Midbrain (tissue), 1 donor: ENCODE results near the gene GPR25.

Experiments used
- DNase-seq: peaks from one replicate; lab custom pipeline; 2025; lab: John Stamatoyannopoulos, UW

The GPR25 gene

DNA sequence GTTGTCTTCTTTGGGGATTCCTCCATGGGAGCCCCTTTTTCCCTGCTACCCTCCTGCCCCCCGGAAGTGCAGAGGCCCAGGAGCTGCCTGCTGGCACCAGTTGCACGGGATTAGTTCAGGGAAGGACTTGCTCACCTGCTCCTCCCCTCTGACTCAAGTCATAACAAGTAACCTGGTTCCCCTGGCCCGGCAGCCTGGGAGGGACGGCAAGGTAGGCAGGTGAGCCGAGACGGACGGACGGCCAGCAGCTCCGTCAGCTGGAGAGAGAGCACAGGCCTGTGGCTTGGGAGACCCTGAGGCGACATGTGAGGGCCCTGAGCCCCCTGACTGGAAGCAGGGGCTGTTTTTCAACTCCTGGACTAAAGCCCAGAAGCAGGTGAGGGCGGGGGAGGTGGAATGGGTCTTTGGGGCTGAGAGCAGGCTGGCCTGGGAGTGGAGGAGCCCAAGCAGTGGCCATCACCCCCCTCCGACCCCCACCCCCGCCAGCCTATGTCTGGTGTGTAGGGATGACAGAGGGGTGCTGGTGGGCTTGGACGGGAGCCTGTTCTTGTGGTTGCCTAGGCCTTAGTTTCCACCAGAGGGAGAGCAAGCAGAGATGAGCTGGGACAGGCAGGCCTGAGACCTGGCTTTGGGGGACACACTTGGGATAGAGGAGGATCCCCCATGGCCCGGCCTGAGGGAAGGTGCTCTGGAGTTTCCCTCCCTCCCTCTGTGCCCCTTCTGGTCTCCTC is 22.1 kb downstream of the GPR25 start, which contains the start of gene INAVA:
Gene INAVA, plus strand, starts transcription at position 189 of the 731 bp plus-strand sequence. CDS start 3,501 bp downstream, outside the sequence.
- no peak for DNase-seq

DNA sequence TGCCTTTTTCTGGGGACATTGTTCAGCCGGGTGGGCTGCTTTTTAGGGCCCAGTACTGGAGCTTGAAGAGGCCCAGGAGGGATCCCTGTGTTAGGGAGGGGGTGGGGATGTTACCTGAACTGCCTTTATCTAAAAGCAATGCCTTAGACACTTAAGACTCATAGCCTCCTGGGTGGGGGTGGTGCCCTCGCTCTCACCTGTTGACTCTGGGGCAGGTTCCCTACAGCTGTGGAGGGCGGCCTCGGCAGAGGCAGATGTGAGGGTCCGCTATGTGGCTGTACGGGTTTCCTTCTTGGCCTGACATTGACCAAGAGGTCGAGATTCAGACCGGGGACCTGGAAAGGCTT is 22.6 kb downstream of the GPR25 start:
- no peak for DNase-seq

DNA sequence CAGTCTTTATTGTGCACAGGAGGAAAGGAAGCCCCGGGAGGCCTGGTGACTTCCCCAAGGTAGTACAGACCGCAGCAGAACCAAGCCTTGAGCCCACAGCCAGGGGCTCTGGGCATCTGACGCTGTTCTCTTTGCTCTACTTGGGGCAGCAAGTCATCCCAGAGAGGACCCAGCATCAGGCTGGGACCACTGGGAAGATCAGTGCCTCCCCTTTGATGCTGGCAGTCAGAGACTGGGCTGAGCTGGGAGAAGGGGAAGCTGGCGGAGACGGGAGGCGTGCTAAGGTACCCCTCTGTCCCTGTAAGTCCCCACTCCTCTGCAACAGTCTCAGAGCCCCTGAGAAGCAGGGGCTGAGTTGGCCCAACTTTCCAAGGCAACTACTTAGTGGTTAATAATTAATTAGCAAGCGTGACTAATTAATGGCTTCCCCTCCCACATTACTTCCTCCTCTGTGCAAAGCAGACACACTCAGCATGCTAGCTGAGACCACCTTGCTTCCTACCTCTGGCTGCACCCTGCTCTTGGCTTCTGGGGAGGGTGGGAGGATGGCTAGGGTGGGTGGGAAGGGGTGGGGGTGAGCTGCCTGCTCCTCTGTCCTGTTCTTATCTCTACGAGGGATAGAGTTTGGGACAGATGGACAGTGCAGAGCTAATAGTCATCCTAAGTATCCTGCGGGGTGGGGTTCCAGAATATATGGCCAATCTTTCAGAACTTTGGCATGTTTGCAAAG is 23.2 kb downstream of the GPR25 start:
- DNase-seq = no peak

DNA sequence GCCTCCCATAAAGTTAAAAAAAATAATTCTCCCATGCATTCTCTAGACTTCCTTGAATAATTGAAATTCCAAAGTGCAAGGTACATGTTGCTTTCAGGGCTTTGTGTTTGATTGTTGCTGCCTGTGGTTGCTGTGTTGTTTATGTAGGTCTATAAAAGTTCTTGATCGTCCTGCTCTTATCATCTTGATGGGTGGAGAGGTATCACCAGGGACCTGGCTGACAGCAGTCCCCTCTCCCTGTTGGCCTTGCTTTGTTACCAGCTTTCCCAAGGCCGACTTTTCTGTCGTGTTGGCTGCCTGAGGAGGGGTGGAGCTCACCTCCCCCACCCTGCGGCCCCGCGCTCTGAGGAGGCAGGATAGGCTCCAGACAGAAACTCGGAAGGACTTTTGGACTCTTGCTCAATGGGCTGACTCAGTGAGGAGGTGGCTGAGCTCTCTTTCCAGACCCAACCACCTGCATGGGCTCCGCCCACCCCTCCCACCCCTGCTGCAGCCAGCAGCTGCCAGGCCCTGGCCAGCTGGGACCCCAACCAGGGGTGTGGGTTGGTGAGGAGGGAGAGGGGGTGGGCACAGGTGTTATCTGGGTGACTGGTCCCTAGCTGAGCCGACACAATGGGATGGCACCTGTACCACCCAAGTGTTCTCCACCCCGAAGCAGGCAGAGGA is 23.9 kb downstream of the GPR25 start:
- no peak for DNase-seq

DNA sequence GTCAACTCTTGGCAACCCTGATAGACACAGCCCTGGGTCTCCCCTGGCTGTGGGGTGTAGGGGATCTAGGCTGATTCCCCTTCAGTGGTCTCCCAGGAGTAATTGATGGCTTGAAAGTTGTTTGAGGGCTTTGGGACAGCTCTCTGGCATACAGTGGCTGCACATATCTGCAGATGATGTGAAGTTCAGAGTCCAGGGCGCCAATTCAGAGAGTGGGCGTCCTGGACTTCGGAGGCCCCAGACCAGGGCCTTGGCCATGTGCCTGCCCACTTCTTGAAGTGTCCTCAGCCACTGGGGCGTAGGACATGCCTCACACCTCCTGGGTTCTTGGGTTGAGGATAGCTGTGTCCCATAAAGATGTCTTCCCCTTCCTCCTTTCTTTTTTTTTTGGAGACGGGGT is 24.5 kb downstream of the GPR25 start:
- no peak for DNase-seq

DNA sequence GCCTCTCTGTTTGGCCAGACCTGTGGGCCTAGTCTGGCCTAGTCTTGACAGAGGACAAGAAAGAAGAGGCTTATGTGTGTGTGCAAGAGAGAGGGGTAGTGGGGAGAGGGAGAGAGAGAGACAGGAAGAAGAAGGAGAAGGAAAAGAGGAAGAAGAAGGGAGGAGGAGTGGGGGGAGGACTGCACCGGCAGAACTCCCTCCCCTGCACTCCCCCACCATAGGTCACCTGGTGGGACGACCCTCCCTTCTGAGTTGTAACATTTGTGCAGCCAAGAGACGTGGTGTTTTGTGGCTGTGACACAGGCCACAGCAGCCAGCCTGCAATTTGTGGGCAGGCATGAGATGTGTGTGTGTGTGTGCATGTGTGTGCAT is 26.2 kb downstream of the GPR25 start:
- no peak for DNase-seq

DNA sequence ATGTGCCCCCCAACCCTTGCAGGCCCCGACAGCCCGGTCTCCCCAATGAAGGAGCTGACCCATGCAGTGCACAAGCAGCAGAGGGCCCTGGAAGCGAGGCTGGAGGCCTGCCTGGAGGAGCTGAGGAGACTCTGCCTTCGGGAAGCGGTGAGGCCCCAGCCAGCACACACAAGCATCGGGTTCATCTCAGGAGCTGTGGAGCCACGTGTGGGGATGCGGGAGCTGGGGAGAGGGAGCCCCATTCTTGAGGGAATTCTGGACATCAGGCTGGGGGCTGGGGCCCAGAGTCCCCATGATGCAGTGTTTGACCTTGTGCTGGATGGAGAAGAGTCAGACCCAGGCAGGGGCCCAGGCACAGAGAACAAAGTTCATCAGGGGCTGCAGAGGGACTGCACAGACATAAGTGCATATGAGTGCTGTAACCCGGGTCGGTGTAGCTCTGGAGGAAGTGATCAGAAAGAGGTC is 26.7 kb downstream of the GPR25 start:
- no peak for DNase-seq

DNA sequence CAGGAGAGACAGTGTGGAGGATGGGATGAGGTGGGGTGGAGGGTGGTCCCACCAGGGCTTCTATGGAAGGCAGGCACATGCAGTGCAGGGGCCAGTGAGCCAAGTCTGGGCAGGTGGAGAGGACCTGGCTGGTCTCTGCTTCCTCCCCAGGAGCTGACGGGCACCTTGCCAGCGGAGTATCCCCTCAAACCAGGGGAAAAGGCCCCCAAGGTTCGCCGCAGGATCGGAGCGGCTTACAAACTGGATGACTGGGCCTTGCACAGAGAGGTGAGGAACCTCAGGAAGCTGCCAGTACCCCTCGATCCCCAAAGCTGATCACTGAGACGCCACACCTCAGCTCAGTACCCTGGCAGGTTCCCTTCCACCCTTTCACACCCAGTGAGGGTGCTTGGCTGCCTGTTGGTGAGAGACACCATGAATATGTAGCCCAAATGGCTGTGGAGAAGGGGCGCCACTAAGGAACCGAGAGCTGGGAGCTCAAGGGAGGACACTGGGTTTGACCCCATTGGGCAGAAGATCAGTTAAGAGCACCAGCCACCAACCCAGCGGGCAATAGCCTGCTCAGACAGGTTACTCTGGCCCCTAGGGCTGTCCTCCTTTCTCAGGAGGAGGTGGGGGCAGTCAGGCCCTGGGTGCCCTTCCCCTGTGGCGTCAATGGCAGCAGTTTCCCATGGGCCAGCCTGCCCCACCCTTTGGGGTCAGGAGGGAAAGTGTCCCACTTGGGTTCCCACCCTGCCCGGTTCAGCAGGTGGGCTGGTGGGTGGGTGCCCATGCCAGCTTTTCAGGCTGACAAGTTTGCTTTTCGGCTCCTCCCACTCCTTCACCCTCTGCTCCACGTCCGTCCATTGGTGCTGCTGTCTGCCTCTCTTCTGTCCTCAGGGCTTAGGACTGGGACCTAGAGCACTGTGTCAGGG is 27.4 kb downstream of the GPR25 start:
- no peak for DNase-seq

DNA sequence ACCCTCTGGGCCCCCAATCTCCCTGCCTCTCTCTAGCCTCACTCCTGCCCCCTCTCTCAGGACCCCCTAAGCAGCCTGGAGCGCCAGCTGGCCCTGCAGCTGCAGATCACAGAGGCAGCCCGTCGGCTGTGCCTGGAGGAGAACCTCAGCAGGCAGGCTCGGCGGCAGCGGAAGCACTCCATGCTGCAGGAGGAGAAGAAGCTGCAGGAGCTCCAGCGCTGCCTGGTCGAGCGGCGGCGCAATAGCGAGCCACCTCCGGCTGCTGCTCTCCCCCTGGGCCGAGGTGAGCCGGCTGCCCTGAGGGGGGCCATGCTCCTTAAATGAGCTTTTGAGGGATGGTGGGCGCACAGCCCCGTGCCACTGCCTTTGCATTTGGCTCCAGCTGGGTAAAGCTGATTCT is 28.1 kb downstream of the GPR25 start:
- no peak for DNase-seq

DNA sequence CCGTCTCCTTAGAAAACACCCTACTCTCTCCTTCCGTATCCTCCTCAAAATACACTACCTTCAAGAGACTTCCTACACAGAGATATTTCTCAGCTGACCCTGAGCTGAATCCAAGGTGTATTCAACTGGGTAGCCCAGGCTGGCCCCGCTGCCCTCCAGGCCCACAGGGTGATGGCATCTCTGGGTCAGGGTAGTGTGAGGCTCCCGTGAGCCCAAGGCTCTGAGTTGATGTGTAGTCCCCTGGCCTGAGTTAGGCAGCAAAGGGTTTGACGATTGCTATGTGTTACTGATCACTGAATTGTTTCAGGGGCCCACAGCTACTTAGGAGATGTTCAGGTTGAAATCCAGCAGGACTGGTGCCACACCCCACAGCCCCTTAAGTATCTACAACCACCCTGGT is 28.6 kb downstream of the GPR25 start:
- DNase-seq = no peak

DNA sequence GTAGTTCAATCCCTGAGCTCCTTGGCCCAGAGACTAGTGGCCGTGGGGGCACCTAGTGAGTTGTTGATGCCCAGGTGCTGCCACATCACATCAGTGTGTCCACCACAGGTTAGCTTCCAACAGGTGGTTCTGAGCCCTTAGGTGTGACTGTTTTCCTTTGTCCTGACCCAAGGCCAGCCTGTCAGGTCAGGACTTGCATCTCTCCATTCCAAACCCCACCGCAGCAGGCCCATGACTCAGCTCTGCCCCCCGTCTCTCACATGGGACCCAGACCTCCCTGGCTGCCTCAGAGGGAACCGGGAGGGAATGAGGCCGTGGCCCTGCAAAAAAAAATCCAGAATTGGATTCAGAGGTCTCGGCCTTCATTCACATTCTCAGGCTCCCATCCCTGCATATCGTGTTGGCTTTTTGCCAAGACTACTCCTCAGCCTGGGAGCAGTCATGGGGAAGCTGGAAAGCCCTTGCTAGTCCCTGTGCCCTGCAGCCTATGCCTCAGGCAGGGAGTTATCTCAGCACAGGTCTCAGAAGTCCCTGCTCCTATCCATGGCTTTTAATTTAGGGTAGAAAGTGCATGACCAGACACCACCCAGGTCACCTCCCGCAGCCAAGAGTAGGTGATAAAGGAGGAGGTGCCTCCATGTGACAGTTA is 29.1 kb downstream of the GPR25 start:
- DNase-seq = no peak

DNA sequence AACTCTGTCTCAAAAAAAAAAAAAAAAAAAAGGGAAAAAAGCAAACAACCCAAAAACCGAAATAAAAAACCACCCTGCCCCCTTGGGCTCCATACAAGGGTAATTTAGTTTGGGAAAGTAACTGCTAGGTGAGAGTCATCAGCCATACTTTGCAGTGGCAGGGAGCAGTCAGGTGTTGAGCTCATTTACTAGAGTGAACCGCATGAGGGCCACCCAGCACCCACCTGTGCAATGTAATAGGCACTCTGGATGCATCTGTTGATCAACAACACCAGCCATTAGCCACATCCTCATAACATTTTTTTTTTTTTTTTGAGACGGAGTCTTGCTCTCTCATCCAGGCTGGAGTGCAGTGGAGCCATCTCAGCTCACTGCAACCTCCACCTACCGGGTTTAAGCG is 31.0 kb downstream of the GPR25 start:
- DNase-seq = no peak

DNA sequence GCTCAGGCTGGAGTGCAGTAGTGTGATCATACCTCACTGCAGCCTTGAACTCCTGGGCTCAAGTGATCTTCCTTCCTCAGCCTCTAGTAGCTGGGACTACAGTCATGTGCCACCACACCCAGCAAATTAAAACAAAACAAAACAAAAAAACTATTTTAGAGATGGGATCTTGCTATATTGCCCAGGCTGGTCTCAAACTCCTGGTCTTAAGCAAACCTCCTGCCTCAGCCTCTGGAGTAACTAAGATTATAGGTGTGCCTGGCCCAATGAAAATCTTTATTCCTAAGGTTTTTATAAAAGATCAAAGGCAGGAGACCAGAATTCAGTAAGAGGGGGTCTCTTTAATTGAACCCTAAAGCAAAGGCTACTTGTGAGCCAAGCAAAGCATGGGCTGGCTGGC is 32.0 kb downstream of the GPR25 start:
- no peak for DNase-seq

DNA sequence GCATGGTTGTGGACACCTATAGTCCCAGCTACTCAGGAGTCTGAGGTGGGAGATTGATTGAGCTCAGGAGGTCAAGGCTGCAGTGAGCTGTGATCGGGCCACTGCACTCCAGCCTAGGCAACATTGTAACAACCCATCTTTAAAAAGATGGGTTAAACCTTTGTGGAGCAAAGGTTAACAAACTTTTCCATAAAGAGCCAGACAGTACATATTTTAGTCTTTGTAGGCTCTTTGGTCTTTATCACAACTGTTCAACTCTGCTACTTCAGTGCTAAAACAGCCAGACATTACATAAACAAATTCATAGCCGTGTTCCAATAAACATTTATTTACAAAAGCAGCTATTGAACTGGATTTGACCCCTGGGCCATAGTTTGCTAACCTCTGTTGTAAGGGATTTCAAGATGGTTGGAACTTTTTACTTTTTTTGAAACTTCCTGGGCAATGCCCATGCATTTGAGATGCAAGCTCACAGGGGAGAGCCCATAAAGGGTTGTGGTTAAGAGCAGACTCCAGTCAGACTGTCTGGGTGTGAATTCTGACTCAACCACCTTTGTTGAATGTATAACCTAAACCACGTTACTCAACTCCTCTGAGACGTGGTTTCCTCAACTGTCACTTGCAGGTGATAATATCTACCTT is 32.8 kb downstream of the GPR25 start:
- no peak for DNase-seq

DNA sequence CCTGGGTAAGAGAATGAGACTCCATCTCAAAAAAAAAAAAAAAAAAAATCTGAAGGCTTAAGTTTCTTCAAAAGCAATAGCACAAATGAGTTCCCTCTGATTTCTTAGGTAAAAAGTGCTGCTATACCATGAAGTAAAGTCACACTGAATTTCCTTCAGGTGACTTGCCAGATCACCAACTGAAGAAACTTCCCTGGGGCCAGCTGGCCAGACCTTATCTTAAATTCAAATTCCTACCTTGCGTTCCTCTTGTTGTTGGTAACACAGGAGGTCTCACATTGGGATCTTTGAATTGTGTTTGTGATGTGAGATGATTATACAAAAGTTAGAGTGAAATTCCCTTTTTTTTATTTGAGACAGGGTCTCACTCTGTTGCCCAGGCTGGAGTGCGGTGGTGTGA is 33.7 kb downstream of the GPR25 start:
- DNase-seq = no peak

DNA sequence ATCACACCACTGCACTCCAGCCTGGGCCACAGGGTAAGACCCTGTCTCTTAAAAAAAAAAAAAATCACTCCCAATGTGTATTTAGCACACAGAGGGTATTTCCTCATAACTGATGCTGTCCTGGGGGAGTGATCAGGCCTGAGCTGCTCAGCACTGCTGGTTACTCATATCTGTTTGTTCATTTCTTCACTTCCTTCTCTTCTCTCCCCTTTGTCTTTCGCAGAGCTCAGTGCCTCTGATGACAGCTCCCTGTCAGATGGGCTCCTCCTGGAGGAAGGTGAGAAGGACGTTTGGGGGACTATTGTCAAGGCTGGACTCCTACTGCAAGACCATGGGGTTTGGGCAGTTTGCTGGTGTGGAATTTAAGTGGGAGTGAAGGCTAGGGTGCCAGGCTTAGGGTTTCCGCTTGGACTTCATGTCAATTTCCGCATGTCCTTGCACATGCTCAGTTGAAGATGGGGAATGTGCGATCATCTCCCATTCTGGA is 34.9 kb downstream of the GPR25 start:
- no peak for DNase-seq

DNA sequence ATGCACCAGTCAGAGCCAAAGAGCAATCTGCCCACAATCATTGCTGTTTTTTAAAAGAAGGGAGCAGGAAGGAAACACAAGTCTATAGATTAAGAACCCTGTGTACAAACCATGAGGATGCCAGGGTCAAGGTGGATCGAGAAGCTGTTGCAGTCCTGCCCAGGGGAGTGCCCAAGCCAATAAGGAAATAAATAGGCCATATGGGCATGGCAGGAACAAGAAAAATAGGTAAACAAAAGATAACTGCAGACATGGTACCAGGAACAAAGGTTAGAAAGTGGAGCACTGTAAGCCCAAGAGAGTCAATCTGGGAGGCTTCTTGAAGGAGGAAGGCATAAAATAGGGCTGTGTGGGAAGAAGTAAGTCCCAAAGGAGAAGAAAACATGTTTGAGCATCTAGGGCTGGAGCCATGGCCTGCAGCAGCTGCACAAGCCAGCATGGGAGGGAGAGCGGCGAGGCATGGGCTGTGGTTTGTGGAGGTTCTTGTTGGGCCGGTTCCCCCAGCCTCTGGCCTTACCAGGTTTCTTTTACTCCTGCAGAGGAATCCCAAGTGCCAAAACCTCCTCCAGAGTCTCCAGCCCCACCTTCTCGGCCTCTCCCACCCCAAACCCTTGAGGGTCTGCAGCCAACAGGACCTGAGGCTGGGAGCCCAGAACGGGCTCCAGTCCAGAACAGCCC is 35.5 kb downstream of the GPR25 start:
- DNase-seq = no peak

DNA sequence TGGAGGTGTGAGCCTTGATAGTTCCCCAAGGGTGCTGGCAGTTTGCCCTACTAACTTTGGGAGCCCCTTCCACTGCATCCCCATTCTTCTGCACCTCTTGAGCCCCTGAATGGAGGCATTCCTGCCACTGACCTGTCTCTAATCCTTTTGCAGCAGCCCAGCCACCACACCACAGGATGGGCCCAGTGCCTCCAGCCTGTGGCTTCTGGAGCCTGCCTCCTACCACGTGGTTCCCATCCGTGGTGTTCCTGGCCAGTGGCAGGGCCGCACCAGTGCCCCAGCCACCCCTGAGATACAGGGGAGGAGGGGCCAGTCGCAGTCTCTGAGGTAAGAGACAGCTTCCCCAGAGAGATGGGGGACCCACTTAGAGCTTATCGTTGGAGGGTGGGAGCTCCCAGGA is 36.3 kb downstream of the GPR25 start:
- no peak for DNase-seq

DNA sequence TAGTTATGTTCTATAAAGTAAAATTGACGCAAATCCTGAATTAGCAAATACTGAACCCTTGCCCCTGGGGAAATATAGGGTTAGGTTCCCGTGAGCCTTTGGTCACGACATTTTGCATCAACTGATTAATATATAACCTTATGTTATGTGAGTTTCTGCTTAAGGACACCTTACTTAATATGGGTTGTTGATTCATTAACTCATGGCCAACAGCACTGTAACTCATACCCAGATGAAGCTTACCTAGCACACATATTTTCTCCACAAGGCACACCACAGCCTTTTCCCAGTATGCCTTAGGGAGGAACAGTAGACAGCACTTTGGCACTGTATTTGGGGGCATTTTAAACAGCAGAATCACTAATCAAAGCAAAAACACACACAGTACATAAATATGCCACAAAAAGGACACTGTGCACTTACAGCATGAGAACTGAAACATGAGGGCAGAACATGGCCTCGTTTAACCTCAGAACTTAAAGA is 37.0 kb downstream of the GPR25 start:
- DNase-seq = no peak

DNA sequence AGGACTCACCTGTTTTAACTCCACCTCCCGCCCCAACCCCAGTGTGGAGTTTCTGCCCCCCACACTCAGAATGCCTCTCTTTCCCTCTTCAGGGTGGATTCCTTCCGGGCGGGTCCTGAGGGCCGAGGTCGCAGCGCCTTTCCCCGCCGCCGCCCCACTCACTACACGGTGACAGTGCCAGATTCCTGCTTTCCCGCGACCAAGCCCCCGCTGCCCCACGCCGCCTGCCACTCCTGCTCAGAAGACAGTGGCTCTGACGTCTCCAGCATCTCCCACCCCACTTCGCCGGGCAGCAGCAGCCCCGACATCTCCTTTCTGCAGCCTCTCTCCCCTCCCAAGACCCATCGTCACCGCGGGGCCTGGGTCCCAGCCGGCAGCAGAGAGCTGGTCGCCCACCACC is 38.6 kb downstream of the GPR25 start:
- no peak for DNase-seq
